ENCODE measurements around the gene TM7SF2.
"Not testable (repeated sequence)": the region's sequence is repeated elsewhere in the genome, so short reads cannot be mapped to it uniquely, and the experiment has no call there.

The TM7SF2 gene

DNA sequence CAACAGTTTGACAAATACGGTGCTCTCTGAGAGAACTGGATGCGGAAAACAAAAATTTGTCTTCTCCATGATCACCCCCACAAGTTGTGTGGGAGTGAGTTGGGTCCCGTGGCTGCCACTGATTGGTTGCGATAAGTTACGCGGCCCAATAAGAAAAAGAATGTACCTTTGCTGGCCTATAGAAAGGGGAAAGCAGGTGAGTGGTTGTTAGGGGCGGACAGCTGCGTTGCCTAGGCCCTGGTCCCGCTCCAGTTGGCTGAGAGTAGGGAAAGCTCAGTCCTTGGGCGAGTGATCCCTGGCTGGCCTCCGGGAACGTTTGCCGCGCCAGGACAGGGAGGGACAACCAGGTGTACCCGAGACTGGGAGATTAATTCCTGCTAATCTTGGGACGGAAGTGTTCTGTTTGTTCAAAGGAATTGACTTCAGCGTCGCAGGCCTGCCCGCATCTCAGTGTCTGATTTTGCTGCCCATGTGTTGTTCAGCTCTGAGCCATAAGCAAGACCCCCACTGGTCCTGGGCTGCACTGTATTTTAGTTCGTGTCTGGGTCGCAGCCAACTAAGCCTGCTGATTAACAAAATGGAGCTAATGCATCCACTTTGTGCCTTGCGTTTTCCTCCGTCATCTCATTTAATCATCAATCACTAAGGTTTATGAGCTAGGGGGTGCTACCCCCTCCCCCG is 23.4 kb downstream of the TM7SF2 start:
- DNase-seq (ENCODE audit: low read depth): peak; percentile 97
- peak overlapping the region; percentile 91 for H3K4me3 ChIP-seq (ENCODE audit: low read length)
- TF ChIP-seq, protein P1, sequence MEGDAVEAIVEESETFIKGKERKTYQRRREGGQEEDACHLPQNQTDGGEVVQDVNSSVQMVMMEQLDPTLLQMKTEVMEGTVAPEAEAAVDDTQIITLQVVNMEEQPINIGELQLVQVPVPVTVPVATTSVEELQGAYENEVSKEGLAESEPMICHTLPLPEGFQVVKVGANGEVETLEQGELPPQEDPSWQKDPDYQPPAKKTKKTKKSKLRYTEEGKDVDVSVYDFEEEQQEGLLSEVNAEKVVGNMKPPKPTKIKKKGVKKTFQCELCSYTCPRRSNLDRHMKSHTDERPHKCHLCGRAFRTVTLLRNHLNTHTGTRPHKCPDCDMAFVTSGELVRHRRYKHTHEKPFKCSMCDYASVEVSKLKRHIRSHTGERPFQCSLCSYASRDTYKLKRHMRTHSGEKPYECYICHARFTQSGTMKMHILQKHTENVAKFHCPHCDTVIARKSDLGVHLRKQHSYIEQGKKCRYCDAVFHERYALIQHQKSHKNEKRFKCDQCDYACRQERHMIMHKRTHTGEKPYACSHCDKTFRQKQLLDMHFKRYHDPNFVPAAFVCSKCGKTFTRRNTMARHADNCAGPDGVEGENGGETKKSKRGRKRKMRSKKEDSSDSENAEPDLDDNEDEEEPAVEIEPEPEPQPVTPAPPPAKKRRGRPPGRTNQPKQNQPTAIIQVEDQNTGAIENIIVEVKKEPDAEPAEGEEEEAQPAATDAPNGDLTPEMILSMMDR (conservative IDR thresholded peaks at IDR 0.05; ENCODE audit: low read depth, low read length): no peak

DNA sequence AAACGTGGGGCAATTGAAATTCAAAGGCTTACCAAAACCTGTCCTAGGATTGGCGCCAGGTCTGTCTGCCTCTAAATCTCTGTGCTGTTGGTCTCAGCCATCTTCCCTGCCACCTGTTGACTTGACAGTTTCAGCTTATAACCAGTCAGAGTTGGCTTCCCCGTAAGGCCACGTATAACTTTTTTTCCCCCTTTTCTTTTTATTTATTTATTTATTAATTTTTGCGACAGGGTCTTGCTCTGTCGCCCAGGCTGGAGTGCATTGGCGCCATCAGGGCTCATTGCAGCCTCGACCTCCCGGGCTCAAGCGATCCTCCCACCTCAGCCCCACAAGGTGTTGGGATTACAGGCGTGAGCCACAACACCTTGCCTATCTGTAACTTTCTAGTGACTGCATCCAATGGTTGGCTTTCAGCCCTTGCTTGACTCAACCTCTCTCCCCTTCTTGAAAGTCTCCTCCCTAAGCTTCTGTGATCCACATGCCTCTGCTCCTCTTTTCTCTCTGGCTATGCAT is 24.0 kb downstream of the TM7SF2 start:
- peak overlapping the region; percentile 91 for H3K4me3 ChIP-seq (ENCODE audit: low read length)
- TF ChIP-seq, protein P1 (conservative IDR thresholded peaks at IDR 0.05; ENCODE audit: low read depth, low read length): no peak
- no peak for DNase-seq (ENCODE audit: low read depth)

DNA sequence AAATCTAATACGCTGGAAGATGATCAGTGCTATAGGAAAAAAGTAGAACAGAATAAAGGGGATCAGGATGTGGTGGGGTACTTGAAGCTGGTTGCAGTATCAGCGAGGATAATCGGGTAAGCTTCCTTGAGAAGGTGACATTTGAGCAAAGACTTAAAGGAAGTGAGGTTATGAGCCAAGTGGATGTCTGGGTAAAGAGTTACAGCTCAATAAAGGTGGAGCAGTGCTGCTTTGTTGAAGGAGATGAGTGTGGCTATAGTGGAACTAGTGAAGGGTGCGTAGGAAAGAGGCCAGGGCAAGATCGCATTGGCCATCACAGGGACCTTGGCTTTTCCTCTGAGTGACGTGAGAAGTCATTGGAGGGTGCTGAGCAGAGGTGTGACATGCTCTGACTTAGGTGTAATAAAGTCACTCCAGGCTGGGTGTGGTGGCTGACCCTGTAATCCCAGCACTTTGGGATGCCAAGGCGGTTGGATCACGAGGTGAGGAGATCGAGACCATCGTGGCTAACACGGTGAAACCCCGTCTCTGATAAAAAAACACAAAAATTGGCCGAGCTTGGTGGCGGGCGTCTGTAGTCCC is 24.9 kb downstream of the TM7SF2 start:
- TF ChIP-seq, protein P1 (conservative IDR thresholded peaks at IDR 0.05; ENCODE audit: low read depth, low read length): no peak
- no peak for DNase-seq (ENCODE audit: low read depth)
- H3K4me3 ChIP-seq (ENCODE audit: low read length): no peak overlapping the region

DNA sequence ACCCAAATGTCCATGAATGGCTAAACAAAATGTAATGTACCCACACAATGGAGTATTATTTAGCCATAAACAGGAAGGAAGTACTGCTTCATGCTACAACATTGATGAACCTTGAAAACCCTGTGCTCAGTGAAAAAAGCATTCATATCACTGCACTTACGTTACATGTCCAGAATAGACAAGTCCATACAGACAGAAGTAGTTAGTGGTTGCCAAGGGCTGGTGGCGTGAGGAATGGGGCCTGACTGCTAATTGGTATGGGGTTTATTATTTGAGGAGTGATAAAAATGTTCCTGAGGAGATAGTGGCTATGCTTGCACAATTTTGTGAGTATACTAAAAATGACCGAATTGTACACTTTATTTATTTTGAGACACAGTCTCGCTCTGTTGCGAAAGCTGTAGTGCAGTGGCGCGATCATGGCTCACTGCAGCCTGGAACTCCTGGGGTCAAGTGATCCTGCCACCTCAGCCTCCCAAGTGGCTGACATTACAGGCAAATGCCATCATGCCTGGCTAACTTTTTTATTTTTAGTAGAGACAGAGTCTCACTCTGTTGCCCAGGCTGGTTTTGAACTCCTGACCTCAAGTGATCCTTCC is 30.3 kb downstream of the TM7SF2 start:
- H3K4me3 ChIP-seq (ENCODE audit: low read length): no peak overlapping the region
- TF ChIP-seq, protein P1 (conservative IDR thresholded peaks at IDR 0.05; ENCODE audit: low read depth, low read length): no peak
- no peak for DNase-seq (ENCODE audit: low read depth)

DNA sequence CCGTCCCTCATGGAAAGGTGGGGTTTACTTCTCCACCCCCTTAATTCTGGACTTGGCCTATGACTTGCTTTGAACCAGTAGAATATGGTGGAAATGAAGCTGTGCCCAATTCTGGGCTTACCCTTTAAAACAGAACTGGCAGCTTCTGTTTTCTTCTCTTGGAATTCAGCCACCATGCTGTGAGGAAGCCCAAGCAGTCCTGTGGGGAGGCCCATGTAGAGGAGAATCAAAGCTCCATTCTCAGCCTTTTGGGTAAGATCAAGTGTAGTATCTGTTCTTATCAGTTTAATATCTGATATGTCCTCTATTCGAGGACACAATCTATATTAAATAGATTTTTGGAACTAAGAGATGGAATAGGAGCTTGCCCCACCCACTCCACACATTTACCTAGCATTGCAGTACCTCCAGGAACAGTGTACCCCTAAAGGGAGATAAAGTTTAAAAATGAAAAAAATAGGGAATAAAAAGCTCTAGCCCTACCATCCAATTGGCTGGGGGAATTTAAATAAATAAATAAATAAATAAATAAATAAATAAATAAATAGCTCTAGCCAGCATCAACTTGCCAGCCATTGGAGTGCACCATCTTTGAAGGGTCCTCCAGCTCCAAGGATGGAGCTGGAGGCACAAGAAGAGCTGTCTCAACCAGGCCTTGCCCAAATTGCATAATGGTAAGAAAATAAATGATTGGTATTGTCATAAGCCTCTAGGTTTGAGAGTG is 35.8 kb downstream of the TM7SF2 start:
- DNase-seq (ENCODE audit: low read depth): no peak
- no peak overlapping the region for H3K4me3 ChIP-seq (ENCODE audit: low read length)
- TF ChIP-seq, protein P1 (conservative IDR thresholded peaks at IDR 0.05; ENCODE audit: low read depth, low read length): no peak

DNA sequence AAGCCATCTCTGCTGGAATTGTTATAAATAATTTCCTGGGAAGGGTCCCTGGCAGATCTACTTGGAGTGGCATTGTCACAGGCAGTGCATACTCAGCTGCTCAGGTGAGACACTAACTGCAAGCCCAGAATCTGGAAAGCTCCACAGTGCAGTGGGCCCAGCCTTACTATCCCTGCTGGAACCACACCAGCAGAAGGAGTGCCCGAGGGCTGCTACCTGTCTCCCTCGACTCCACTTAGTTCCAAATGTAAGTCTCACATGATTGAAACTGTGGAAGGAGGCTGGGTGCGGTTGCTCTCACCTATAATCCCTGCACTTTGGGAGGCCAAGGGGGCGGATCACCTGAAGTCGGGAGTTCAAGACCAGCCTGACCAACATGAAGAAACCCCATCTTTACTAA is 37.0 kb downstream of the TM7SF2 start:
- TF ChIP-seq, protein P1 (conservative IDR thresholded peaks at IDR 0.05; ENCODE audit: low read depth, low read length): no peak
- no peak for DNase-seq (ENCODE audit: low read depth)
- H3K4me3 ChIP-seq (ENCODE audit: low read length): no peak overlapping the region

DNA sequence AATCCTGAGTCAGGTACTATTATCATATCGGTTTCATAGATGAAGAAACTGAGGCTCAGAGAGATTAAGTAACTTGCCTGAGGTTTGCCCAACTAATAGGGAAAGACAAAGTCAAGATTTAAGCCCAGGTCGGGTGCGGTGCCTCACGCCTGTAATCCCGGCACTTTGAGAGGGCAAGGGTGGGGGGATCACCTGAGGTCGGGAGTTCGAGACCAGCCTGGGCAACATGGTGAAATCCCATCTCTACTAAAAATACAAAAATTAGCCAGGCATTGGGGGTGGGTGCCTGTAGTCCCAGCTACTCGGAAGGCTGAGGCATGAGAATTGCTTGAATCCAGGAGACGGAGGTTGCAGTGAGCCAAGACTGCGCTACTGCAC is 38.4 kb downstream of the TM7SF2 start:
- DNase-seq (ENCODE audit: low read depth); H3K4me3 ChIP-seq (ENCODE audit: low read length): not testable (repeated sequence)
